GM12892 (cell line): Measurements from ENCODE around the gene FSTL5.

Experiments
- POLR2A ChIP-seq: IDR thresholded peaks from 2 replicates; pipeline ENCODE4 v1.6.1; 2011; ENCODE audit warnings: low read depth, low read length, control low read depth
- POLR2AphosphoS5 ChIP-seq: IDR thresholded peaks from 2 replicates; pipeline ENCODE4 v1.6.1; 2011; ENCODE audit warnings: low read depth, low read length, control low read depth

GRCh38 chr4:161530710-161531109, 633.1 kb downstream of the FSTL5 start:
- no peak for TF ChIP-seq POLR2A
- no peak for TF ChIP-seq POLR2AphosphoS5
